ENCODE data around the gene THEM5.

THEM5 gene

DNA sequence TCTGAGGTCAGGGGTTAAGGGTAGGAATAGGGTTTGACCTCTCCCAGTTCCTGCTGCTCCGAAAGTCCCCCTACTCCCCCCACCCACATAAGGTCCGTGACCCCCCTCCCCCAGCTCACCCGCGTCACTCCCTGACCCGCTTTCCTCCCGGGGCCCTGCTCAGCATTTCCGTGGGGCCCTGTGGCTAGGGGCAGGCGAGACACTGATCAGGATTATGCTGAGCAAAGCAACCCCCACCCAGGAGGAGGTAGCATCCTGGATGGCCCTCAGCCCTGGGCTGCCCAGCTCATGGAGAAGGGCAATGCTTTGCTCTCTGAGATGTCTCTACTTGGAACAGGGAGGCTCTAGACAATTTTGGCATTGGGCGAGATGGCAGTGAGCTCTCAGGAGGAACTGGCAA is 25.7 kb downstream of the THEM5 start:
- DNase-seq, result no peak
- intact Hi-C loops (cut with DNase I), result no loop called here

GRCh38 chr1:151825751-151826660 is 27.5 kb downstream of the THEM5 start:
- intact Hi-C loops (cut with DNase I), result no loop called here
- peak in 1 of 10 donors; percentile 79 for DNase-seq

DNA sequence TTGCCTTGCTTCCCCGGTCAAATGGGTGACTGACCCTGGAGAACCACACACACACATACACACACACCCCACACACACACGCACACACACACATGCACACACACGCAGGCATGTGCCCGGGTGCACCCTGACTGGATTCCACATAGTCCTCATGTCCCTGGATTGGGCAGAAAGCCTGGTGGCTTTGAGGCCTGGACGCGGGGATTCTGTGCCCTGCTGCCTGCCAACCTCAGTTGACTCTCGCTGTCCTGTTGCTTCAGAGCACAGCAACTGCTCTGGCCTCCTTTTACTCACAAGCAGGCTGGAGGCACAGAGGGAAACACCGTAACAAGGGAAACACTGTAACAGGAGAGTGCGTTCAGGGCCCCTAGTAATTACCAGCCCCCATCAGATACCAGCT is 28.3 kb downstream of the THEM5 start:
- intact Hi-C loops (cut with DNase I), result no loop called here
- peak in 1 of 10 donors; percentile 83 for DNase-seq

DNA sequence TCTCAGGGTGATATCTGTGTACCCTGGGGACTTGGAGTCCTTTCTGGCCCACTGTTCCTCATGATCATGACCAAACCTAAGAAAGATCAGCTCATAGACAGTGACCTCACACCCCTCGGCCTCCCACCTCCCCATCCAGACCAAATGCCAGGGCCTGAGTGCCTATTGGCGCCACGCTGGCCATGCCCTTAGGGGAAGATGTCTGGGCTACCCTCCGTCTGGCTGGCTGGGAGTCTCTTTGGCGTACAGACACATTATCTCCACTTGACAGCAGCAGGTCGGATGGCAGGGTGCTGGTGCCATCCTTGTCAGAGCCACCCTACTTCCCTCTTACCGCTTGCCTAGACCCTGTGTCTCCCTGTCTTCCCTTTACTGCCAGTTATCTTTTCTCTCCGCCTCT is 30.3 kb downstream of the THEM5 start:
- DNase-seq, result no peak
- intact Hi-C loops (cut with DNase I), result no loop called here

GRCh38 chr1:151822404-151822803 is 31.1 kb downstream of the THEM5 start:
- intact Hi-C loops (cut with DNase I), result no loop called here
- no peak for DNase-seq

- DNase-seq, result peak in 1 of 10 donors; percentile 28
- intact Hi-C loops (cut with DNase I), result no loop called here
Measured at GRCh38 chr1:151820940-151821339, 32.6 kb downstream of the THEM5 start.

DNA sequence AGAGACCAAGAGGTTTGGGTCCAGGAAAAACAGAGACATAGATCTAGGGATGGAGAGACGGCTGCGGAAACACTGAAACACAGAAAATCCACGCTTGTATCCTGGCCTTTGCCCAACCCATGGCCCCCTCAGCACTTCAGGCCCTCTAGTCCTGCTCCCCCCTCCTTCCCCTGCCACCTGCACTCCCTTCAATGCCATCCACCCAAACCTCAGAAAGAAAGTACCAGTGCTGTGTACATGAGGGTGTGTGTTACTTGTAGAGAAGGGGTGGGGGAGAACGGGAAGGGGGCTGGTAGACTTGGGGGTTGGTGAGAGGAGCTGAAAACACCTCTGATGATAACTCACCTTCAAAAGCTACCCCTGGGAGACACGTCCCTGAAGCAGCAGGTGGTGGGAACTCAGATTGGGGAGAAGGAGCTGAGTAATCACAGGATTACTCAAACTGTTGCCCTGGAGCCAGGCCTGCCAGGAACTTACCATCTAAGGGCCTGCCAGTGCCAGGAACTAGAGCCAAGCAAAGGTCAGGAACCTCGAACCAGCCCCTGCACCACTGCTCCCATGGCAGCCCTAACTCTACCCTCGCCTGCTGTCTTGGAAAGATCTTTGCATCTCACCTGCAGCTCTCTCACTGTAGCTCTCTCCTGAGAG is 33.4 kb downstream of the THEM5 start:
- intact Hi-C loops (cut with DNase I), result no loop called here
- peak in 1 of 10 donors; percentile 52 for DNase-seq

DNA sequence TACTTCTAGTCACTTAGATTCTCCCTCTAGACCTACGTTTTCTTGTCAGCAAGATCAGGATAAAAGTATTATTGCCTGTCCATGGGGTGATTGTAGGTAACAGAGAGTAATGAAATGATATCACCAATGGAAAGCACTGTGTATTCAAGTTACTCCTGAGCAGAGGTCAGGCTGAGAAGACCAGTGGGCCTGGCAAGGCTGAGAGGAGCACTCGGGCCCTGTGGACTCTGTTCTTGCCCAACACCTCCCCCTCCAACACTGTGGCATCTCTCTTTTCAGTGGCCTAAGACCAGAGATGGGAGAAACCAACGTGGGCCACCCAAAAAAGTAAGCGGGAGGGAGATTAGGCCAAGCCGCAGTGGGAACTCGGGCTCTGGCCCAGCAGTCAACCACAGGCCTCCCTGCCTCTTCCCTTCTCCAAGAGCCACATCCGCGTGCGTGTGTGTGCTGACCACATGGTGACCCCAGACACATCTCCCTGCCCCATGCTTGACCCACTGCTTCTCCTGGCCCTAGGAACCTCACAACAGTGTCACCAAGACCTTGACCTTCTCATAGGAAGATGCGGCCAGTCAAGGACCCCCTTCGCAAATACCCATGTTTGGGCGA is 34.2 kb downstream of the THEM5 start:
- intact Hi-C loops (cut with DNase I), result no loop called here
- peak in 1 of 10 donors; percentile 57 for DNase-seq

GRCh38 chr1:151817353-151817730 is 36.2 kb downstream of the THEM5 start:
- intact Hi-C loops (cut with DNase I), result no loop called here
- DNase-seq, result peak in 2 of 10 donors; percentile 26 to 48

DNA sequence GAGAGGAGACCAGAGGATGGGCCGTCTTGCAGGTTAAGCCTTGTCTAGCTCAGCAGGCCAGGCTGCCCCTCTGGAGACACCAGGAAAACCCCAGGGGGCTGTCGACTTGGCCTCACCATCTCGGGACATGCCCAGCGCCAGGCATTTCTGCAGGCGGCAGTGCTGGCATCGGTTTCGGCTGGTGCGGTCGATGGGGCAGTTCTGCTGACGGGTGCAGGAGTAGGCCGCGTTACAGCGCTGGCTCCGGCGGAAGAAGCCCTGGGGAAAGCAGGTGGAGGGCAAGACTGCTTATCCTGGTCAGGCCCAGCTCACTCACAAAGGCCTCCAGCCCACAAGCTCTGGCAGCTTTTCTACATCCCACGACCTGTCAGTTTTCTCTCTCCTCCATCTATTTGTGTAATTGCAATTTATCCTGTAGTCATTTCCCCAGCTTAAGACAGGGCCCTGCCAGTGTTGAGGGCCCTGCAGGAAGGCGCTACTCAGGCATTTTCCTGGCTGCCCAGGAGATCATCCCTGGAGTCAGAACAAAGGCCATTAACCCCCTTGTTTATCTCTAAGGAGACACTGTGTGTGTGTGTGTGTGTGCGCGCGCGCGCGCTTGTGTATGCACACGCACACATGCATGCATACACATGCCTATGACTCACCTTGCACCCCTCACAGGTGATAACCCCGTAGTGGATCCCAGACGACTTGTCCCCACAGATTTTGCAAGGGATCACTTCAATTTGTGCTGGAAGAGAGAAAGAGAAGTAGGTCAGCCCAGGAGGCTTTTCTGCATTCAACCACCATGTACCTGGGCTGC is 36.8 kb downstream of the THEM5 start:
- intact Hi-C loops (cut with DNase I), result no loop called here
- DNase-seq, result peak in 2 of 10 donors; percentile 77 to 83

- intact Hi-C loops (cut with DNase I), result no loop called here
- DNase-seq, result peak in 2 of 10 donors; percentile 42 to 65
Measured at GRCh38 chr1:151815716-151816327, 37.7 kb downstream of the THEM5 start.

DNA sequence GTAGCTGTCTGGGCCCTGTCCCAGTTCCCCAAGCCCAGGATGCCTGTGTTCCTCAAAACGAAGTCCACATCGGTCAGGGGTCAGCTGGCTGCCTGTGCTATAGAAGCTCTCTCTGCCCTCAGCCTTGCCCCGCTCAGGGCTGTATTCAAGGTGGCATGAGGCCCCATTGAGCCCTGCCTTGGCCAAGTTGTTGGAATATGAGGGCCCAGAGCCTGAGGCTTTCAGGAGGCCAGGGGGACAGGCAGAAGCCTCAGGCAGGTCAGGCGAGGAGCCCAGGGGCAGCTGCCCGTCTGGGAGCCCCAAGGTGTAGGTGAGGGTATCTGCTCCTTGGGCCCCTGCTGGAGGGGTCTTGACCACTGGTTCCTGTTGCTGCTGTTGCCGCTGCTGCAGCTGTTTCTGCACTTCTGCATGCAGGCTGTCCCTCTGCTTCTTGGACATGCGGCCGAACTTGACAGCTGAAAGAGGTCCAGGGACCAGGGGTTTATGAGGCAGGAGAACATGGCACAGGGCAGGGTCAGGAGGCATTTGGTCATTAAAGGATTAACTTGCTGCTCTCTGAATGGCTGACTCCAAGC is 38.5 kb downstream of the THEM5 start:
- intact Hi-C loops (cut with DNase I), result no loop called here
- DNase-seq, result peak in 2 of 10 donors; percentile 57 to 64

DNA sequence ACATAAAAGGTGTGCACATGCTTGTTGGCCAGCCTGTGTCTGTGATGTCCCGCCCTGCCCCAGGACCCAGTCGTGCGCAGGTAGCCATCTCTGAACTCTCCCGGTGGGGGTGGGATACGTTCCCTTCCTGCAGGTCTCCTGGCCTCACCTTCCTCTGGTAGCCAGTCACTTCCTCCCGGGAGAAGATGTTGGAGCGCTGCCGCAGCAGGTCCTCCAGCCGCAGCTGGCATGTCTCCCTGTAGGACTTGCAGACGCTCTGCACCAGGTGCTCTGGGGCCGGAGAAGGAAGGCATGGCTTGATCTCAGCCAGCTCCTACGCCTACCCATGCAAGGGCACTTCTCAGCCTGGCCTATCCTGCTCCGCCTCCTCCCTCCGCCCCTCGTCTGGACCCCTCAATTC is 39.1 kb downstream of the THEM5 start:
- intact Hi-C loops (cut with DNase I), result no loop called here
- DNase-seq, result peak in 2 of 10 donors; percentile 60 to 68

DNA sequence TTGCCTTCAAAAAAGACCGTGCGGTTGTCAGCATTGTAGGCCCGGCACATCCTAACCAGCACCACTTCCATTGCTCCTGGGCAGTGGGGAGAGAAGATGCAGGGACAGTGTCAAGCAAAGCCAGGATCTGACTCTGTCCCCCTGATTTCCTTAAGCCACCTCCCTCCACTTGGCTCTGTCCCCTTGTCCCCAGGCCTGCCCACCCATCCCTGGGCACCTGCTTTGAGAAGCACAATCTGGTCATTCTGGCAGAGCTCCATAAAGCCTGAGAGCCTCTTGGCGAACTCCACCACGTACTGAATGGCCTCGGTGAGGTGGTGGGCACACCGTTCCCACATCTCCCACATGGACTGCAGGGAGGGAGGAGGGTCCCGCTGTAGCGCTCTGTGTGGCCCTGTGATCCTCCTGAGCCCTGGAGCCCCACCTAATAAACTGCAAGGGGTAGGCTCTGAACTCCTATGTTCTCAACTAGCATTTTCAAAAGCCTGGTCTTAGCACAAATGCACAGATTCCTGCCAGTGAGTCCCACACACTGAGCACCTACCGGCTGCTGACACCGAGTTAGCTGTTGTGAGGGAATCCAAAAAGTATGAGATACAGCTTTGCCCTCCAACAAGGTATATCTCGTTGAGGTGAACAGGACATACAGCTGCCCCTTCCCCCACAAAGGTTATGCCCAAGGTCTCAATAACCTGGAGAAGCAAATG is 40.1 kb downstream of the THEM5 start:
- intact Hi-C loops (cut with DNase I), result no loop called here
- DNase-seq, result peak in 2 of 10 donors; percentile 29 to 43

DNA sequence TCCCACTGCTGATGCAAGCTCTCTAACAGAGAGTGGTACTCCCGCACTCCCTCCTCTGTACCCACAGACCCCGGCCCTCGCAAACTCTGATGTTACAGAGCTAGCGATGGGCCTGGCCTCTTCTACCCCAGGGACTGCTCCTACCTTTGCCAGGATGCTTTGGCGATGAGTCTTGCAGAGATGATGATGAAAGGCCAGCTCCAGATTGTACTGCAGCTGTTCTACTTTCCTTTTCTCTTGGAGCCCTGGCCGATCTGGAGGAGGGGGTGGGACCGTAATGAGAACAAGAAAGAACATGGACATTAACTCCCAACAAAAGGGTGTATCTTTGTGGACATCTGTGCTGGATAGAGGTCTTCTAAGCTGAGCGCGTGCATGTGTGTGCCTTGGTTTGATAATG is 42.3 kb downstream of the THEM5 start:
- intact Hi-C loops (cut with DNase I), result no loop called here
- DNase-seq, result peak in 1 of 10 donors; percentile 61

DNA sequence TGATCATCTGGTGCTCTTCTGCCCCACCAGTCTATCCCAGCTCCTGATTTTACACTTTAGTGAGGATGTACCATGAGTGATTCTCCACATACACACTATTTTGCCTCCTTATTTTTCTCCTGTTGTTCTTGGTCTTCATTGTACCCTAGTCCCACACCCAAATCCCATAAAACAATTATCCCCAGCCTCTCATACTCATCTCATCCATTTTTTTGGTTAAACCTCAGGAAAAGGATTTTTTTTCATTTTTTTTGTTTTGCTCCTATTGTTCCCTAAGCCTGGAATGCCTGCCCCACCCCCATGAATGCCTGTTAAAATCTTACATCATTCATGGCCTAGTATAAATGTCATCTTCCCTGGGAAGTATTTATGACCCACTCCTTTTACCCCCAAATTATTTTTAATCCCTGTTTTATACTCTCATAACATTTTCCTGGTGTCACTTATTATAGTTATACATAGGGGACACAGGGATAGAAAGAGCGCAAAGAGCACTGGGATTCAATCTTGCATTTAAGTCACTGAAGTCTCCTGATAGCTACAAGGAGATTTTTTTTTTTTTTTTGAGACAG is 43.4 kb downstream of the THEM5 start:
- peak in 1 of 10 donors; percentile 1 for DNase-seq
- intact Hi-C loops (cut with DNase I), result no loop called here

GRCh38 chr1:151809290-151809984 is 44.1 kb downstream of the THEM5 start:
- intact Hi-C loops (cut with DNase I), result no loop called here
- peak in 1 of 10 donors; percentile 58 for DNase-seq

DNA sequence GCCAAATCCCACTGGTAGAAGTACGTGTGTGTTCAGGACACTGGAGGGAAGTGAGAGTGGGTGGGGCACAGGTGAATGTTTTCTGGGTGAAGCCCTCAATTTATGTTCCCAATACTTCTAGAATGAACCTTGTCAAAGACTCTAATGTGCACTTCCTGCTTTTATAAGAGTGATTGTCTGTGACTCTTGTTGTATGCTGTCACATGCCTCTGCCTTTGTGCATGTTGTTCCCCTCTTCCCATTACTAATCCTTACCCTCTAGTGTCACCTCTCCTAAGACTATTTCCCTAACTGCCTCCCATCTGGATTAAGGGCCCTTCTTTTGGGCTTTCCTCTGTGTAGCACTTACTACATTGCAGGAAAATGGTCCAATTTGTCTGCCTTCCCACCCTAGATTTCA is 45.7 kb downstream of the THEM5 start:
- intact Hi-C loops (cut with DNase I), result no loop called here

More for the DNA sequence above, 45.7 kb downstream of the THEM5 start:
- no peak for DNase-seq

Data from posterior cingulate gyrus (tissue), 11 donors.